ENCODE measurements around the gene ZSCAN32.

Gene ZSCAN32

DNA sequence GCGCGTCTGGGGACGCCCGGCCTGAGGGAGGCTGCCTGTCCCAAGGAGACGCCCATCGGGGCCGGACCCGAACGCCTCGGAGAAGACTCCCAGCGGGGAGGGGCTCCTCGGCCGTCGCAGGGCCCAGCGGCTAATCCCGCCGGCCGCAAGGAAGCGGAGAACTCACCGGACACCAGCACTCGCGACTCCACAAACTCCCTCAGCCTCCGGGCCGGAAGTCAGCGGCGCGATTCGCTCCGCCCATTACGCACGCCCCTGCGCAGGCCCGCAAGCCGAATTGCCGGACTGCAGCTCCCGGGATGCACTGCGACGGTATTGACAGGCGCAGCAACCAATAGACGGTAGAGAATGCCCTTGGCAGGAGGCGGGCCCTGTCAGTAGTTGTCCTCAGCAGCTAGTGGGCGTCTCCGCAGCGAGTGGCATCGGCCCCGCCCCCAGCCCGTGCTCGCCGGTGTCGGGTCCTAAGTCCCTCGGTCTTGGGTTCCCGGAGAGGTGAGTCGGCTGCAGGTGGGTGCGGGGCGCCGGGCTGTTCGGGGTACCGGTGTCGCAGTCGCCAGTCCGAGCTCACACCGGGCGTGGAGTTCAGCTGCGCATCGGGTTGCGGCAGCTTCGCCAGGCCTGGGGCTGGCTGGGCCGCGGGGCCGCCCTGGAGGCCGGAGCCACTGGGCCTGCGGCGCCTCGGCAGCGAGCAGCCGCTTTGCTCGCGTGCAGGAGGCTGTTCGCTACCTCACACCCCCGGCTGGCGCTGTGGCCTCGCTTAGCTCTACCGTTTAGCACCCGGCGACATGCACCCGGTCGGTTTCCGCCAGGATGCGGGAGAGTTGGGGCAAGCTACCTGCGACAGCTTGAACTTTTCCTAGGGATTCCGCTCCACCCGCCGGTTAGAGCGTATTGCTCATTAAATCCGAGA, at the start of gene ZSCAN32, which contains the start of gene ZNF174:
TSS of gene ZSCAN32 (minus strand) at position 226 of the 910 bp plus-strand sequence. CDS start 3,447 bp downstream, outside the sequence.
TSS of gene ZNF174 (plus strand) at position 437 of the 910 bp plus-strand sequence. CDS start 790 bp downstream, outside the sequence.
- DNase-seq = peak; percentile 95

GRCh38 chr16:3444032-3444388, 43.2 kb upstream of the ZSCAN32 start:
- DNase-seq = peak; percentile 17

- DNase-seq = peak; percentile 76
These were observed 42.6 kb upstream of the ZSCAN32 start, which contains the start of the genes NAA60 and ZNF597 for GRCh38 chr16:3443108-3444031. NAA60 (plus strand) TSS chr16:3443680; CDS start chr16:3476228, 32,548 bp downstream. ZNF597 (minus strand) TSS chr16:3443504; CDS start chr16:3443153, 351 bp downstream.

- DNase-seq = no peak
These were observed 38.8 kb upstream of the ZSCAN32 start for GRCh38 chr16:3439637-3440036.

GRCh38 chr16:3434373-3434772, 33.6 kb upstream of the ZSCAN32 start:
- no peak for DNase-seq

DNA sequence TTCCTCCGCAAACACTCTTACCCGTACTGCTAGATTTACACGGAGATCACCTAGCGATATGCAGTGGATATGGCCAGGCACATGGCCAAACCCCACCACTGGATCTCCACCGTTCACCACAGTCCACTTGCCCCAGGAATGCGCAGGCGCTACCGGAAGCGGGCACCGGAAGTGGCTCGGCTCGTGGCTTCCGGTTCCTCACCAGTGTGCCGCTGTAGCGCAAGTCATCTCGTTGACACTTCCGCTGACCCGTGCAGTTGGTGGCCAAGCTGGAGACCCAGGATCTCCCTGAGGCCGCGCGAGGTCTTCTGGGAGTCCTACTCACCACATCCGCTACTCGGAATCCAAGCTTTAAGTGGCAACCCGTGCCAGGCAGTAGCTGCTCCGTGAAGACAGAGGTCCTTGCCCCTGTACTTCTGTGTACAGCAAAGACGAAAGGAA, 31.0 kb upstream of the ZSCAN32 start:
- DNase-seq = no peak

- no peak for DNase-seq
These were observed 13.1 kb upstream of the ZSCAN32 start for GRCh38 chr16:3413730-3414379.

DNA sequence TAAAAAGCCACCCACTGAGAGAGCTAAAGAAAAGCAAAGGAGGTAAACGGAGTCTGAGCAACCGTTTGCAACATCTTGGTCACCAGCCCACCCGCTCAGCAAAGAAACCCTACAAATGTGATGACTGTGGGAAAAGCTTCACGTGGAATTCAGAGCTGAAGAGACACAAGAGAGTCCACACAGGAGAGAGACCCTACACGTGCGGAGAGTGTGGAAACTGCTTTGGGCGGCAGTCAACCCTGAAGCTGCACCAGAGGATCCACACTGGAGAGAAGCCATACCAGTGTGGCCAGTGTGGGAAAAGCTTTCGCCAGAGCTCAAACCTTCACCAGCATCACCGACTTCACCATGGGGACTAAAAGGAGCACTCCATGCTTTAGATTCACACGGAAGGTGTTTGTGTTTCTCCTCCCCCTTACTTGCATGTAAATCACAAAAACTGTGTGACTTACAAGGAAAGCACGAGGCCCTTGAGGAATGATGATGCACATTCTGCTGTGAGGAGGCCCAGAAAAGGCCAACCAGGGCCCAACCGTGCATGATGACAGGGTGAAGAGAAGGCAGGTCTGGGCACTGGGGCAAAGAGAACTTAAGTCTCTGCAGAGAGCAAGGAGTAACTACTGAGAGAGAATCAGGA, 7.9 kb upstream of the ZSCAN32 start:
- no peak for DNase-seq

DNA sequence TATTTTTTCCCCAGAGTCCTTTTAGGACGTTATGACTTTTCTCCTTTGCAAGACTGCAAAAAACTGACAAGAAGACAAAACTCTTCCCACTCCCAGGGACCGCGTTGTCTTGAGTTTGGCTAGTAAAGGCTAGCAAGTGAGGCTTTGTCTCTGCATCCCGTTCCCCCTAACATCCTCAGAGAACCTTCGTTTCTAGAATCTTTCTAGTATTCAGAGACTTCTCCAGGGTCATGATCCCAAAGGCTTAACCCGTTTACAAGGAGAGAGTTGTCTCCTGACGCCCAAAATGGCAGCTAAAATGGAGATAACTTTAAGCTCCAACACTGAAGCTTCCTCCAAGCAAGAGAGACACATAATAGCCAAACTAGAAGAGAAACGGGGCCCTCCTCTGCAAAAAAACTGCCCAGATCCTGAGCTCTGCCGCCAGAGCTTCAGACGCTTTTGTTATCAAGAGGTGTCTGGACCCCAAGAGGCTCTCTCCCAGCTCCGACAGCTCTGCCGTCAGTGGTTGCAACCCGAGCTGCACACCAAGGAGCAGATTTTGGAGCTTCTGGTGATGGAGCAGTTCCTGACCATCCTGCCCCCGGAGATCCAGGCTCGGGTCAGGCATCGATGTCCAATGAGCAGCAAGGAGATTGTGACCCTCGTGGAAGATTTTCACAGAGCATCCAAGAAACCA, 1.1 kb upstream of the ZSCAN32 start:
- DNase-seq = no peak

- DNase-seq = no peak
These were observed 392 bp downstream of the ZSCAN32 start for GRCh38 chr16:3400446-3400778.

DNA sequence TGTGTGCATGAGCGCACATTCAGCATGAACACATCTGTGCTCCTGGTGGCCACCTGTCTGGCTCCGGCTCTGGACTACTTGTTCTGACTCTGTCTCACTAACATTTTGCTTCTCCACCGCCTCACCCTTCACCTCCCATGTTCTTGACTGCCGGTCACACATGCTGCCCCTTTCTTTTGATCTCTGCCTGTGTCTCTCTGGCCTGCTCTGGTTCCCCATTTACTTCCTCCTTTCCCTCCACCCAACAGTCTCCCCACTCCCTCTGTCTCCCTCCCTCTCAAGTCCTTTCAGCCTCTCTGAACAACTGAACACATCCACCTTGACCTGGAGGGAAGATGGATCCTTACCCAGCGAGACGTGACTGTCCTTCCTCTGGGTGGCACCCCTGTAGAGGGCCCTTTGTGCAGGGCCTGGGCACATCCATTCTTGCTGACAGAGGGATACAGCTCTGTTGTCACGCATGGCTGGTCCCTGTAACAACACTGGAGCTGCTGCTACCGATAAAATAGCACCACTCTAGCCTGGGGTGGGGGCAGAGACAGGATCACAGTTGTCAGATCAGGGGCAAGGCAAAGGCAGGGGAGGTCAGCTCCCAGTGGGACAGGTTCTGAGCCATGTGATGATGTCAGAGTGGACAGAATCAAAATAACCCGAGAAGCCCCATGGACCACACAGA, 11.0 kb downstream of the ZSCAN32 start:
- no peak for DNase-seq

- DNase-seq = no peak
These were observed 12.5 kb downstream of the ZSCAN32 start for GRCh38 chr16:3388325-3388724.

- DNase-seq = no peak
These were observed 17.8 kb downstream of the ZSCAN32 start for GRCh38 chr16:3383045-3383448.

DNA sequence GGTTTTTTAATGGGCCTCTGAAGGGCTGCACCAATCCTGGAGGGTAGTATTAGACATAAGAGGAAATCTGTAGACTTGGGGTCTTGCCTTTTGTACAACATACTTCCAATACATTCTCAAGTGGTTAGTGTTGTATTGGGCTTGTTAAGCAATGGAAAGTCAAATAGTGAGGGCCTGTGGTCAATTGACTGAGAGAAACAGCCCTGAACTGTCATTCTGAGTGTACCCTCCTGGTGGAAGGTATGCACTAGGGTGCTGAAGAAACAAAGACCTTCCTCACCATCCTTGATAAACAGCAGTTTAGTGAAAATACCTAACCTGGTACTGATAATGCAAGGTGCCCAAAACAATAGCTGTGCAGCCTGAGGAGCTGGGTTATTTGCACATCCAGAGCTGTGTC, 22.9 kb downstream of the ZSCAN32 start:
- DNase-seq = no peak

DNA sequence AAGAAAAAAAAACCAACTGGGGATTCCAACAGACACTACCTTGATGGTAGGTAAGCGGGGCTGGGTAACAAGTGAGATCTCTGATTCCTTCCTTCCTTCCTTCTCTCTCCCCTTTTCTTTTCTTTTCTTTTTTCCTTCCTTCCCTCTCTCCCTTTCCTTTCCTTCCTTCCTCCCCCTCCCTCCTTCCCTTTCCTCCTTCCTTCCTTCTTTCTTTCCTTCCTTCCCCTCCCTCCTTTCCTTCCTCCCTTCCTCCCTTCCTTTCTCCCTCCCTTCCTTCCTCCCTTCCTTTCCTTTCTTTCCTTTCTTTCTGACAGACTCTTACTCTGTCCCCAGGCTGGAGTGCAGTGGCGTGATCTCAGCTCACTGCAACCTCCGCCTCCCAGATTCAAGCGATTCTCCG, 25.1 kb downstream of the ZSCAN32 start:
- no peak for DNase-seq

DNA sequence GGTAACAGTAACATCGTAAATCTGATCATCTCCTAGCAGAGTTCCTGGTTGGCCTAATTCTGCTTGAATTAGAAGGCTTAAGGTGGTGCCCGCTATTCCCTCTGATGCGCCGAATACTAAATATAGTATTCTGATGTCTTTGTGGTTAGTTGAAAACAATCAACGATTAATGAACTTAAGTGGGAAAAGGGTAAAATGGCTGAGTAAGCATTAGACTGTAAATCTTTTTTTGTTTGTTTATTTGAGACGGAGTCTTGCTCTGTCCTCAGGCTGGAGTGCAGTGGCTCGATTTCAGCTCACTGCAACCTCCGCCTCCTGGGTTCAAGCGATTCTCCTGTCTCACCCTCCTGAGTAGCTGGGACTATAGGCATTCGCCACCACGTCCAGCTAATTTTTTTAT, 31.7 kb downstream of the ZSCAN32 start:
- no peak for DNase-seq

DNA sequence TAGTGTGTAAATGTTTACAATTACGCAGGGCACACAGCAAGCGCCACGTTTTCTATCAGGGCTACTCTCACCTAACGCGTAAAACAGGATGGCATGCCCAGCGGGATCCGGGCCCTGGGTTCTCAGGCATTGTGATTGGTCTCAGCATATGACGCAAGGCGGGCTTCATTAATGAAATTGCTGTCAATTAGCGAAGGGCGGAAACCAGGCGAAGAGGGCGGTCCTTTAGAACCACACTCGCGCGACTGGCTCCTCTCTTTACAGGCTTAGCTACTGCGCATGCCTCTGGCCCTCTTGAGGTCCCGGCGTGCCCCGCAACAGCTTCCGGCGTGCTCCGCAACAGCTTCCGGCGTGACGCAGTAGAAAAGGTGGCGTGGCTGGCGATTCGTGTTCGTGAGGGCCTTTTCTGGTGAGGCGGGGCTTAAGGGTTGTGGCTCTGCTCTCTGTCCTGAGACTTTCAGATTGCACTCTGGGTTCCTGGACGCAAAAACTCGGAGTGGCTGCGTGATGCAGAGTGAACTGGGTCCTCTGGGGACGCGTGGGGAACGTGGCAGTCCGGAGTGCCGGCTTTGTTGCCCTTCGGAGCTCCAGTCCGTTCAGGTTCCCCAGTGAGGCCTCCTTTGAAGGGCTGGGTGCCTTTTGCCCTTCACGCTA, 35.9 kb downstream of the ZSCAN32 start:
- DNase-seq = peak; percentile 93

- no peak for DNase-seq
These were observed 37.0 kb downstream of the ZSCAN32 start for GRCh38 chr16:3363793-3364192.

DNA sequence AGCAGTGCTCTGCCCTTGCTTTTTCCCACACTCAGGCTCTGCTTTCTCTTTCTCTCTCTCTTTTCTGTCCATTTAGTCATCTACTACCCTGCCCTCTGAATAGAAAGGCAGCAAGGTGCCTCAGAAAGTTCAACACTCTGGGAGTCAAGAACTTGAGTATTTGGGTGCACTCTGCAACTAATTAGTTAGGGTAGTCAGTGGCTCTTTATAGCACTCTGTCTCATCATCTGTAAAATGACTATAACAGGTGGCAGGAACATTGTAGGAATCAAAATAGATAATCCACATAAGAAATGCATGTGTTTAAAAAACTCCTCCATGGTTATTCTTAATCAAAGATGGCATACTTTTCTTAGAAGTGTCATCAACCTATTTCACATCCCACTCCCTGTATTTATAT, 37.9 kb downstream of the ZSCAN32 start:
- DNase-seq = no peak

GRCh38 chr16:3358871-3359270, 41.9 kb downstream of the ZSCAN32 start:
- no peak for DNase-seq

DNA sequence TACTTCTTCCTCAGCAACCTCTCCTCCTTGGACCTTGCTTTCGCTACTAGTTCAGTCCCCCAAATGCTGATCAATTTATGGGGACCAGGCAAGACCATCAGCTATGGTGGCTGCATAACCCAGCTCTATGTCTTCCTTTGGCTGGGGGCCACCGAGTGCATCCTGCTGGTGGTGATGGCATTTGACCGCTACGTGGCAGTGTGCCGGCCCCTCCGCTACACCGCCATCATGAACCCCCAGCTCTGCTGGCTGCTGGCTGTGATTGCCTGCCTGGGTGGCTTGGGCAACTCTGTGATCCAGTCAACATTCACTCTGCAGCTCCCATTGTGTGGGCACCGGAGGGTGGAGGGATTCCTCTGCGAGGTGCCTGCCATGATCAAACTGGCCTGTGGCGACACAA, 44.7 kb downstream of the ZSCAN32 start:
- DNase-seq = no peak
